Adrenal gland (tissue), 12 donors: Measurements from ENCODE around the gene ADAMTS12. TPM values are rescaled to one million over a fixed set of nuclear protein-coding genes. Genes with fewer than 3 reads are reported as not detected.

Experiments
- DNase-seq, 7 donors: peaks; one replicate each; pipeline ENCODE4 v3.0.0-alpha.2; 2019 to 2020
- H3K27ac ChIP-seq, 5 donors: fragments of 200-600 bp; sonication (generic) in 4 of 5; 1 replicate in 3 of 5; 2 replicates in 2 of 5; pipeline versions ENCODE4 v1.5.1 to v1.8.0; 2016 to 2020; ENCODE audit warnings: mild to moderate bottlenecking in 1 of 5
- H3K27me3 ChIP-seq: fragments of 200-600 bp; 2 replicates; pipeline ENCODE4 v1.8.0; 2021
- H3K36me3 ChIP-seq, 2 donors: fragments of 200-600 bp; replicated peaks in 1 of 2; 1 replicate in 1 of 2; 2 replicates in 1 of 2; pipeline versions ENCODE4 v1.5.1 to v1.8.0; 2018 to 2022
- H3K4me1 ChIP-seq, 2 donors: fragments of 200-600 bp; replicated peaks in 1 of 2; 1 replicate in 1 of 2; 2 replicates in 1 of 2; pipeline versions ENCODE4 v1.5.1 to v1.8.0; 2018 to 2021
- H3K4me3 ChIP-seq, 4 donors: fragments of 200-600 bp; sonication (generic) in 3 of 4; one replicate each; pipeline ENCODE4 v1.5.1; 2016 to 2018
- H3K9me3 ChIP-seq, 3 donors: fragments of 200-600 bp; sonication (generic) in 1 of 3; replicated peaks in 1 of 3; 1 replicate in 2 of 3; 2 replicates in 1 of 3; pipeline versions ENCODE4 v1.5.1 to v1.8.0; 2016 to 2021
- CTCF ChIP-seq, 6 experiments: fragments of 450-650 bp in 4 of 6; fragments of 200-600 bp in 2 of 6; sonication (generic) in 1 of 6; IDR thresholded peaks; 1 replicate in 5 of 6; 2 replicates in 1 of 6; pipeline versions ENCODE4 v1.5.1 to v1.8.0; 2016 to 2021; ENCODE audit warnings: antibody characterized with exemption in 6 of 6, mild to moderate bottlenecking in 2 of 6, moderate library complexity in 1 of 6
- POLR2A ChIP-seq, 2 donors: fragments of 450-650 bp; IDR thresholded peaks; one replicate each; pipeline ENCODE4 v1.6.1; 2017; ENCODE audit warnings: antibody characterized with exemption in 2 of 2, mild to moderate bottlenecking in 2 of 2, moderate library complexity in 1 of 2
- WGBS, 4 donors: extraction: QIAGEN DNeasy Blood & Tissue Kit in 2 of 4; methylation state at CpG; one replicate each; pipeline versions ENCODE4 v1.1.5 to v1.1.7; 2013 to 2017; 5-methylcytosine and 5-hydroxymethylcytosine counted together
- intact Hi-C, 2 donors: fragments of 100-400 bp; cut with DNase I; formaldehyde crosslinking; loops; one replicate each; pipeline versions ENCODE4 v1.14.1 to v1.15.0; 2022 to 2023
- polyA plus RNA-seq, 3 donors: library from polyadenylated mRNA; stranded (reverse); fragments of 200-250 nt in 2 of 3; fragments of 350-450 nt in 1 of 3; fragmentation: Illumina TruSeq in 1 of 3; extraction: RNeasy Lipid Tissue Mini Kit (QIAGEN cat#74804) in 1 of 3; gene quantifications; one replicate each; pipeline ENCODE4 v1.2.3, GENCODE V29; 2013 to 2014
- total RNA-seq, 9 donors: library from RNA; depleted of rRNA in 4 of 9; stranded (reverse); fragments of >200 nt in 4 of 9; fragments of 120-200 nt in 1 of 9; fragmentation: NEBNext Ultra II Directional in 1 of 9; extraction: Animal tissue kit (Norgen Biotek cat#: 25700) in 1 of 9; gene quantifications; one replicate each; pipeline versions ENCODE4 v1.1.0 to v1.2.4, GENCODE V29; 2013 to 2023
- donor health status: healthy with polysubstance abuse.
- donor health status: Bipolar disorder and iron deficiency.
- donor health status: DM: yes; HTN: yes; CAD: no.
- donor health status: DM: no; HTN: no; CAD: no.
- donor health status: DM: no; HTN: no; CAD: no.
- donor health status: DM: yes; HTN: yes; CAD: no.

The ADAMTS12 gene
- total and polyA plus RNA-seq, 12 donors: 1.9 to 76.1 (median 10.5) TPM

DNA sequence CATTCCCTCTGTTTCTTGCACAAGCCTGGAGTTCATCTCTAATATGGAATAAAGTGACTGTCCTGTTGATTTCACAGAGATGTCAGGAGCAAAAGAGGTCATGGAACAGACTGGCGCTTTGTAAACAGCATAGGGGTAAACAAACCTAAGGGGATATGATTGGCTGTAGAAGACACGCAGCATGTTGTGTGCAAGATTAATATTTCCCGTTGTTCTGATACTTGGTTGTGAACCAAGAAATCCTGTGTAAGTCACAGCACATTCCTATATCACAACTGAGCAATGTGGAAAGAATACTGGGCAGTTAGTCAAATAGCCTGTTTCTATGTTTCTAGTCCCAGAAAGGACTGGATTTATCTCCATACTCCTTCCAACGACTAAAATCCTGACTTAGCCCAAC, 3.2 kb downstream of the ADAMTS12 start:
- Histone ChIP-seq H3K27me3 (no peaks in the 10 kb centered on the region), H3K4me1 (peaks cover 0 to 16% of the 10 kb centered on the region in 2 donors), H3K27ac (no peak overlapping the region), H3K4me3 (no peak overlapping the region), H3K36me3 (no peaks in the 10 kb centered on the region), H3K9me3 (no peaks in the 10 kb centered on the region)
- TF ChIP-seq POLR2A (IDR thresholded peaks at IDR 0.05) (no peak), CTCF (IDR thresholded peaks at IDR 0.05) (no peak)
- no peak for DNase-seq
- intact Hi-C loops: loop anchor here in 1 of 2 donors (10.0 kb wide), 1 partner anchor 54 kb away; no protein-coding TSS in a partner anchor
- 61 to 71% (median 61%) methylated on average over 4 of the region's 4 CpGs for WGBS, 4 donors

GRCh38 chr5:33887268-33887667, 4.5 kb downstream of the ADAMTS12 start:
- H3K27me3 ChIP-seq: no peaks in the 10 kb centered on the region
- TF ChIP-seq POLR2A (IDR thresholded peaks at IDR 0.05) (no peak), CTCF (IDR thresholded peaks at IDR 0.05) (no peak)
- no peaks in the 10 kb centered on the region for H3K9me3 ChIP-seq
- no peak overlapping the region for H3K27ac ChIP-seq
- H3K36me3 ChIP-seq: no peaks in the 10 kb centered on the region
- DNase-seq: no peak
- intact Hi-C loops: loop anchor here in 1 of 2 donors (10.0 kb wide), 1 partner anchor 52 kb away; no protein-coding TSS in a partner anchor
- WGBS, 4 donors: 57 to 82% (median 76%) methylated on average over 3 of the region's 3 CpGs
- peaks cover 0 to 16% of the 10 kb centered on the region in 2 donors for H3K4me1 ChIP-seq
- no peak overlapping the region for H3K4me3 ChIP-seq

- intact Hi-C loops: loop anchor here in 1 of 2 donors (10.0 kb wide), 1 partner anchor 51 kb away; no protein-coding TSS in a partner anchor
- WGBS, 4 donors: 64 to 79% (median 66%) methylated on average over 4 of the region's 4 CpGs
- no peaks in the 10 kb centered on the region for H3K27me3 ChIP-seq
- no peaks in the 10 kb centered on the region for H3K36me3 ChIP-seq
- H3K4me3 ChIP-seq: no peak overlapping the region
- no peak overlapping the region for H3K27ac ChIP-seq
- H3K4me1 ChIP-seq: peaks cover 0 to 16% of the 10 kb centered on the region in 2 donors
- TF ChIP-seq POLR2A (IDR thresholded peaks at IDR 0.05) (no peak), CTCF (IDR thresholded peaks at IDR 0.05) (no peak)
- no peaks in the 10 kb centered on the region for H3K9me3 ChIP-seq
- no peak for DNase-seq
Observed at GRCh38 chr5:33886283-33886682, 5.5 kb downstream of the ADAMTS12 start.

DNA sequence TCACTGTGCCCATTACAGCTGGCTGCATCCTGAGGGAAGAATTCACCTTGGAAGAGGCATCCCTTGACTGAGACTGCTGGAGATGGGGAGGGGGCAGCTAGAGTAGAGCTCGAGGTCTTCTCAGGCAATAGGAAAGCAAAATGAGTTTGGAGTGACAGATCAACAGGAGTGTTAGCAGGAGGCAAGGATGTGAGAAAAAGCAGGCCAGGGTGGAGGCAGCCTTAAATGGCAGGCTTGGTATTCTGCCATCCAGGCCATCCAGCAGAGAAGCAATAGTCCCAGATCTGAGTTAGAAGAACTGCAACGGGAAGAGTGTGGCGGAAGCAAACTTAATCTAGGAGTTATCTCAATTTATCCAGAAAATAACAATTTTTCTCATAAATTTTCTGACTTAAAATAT, 6.1 kb downstream of the ADAMTS12 start:
- no peak for TF ChIP-seq CTCF (IDR thresholded peaks at IDR 0.05)
- TF ChIP-seq POLR2A (IDR thresholded peaks at IDR 0.05): no peak
- H3K4me1 ChIP-seq: peaks cover 0 to 16% of the 10 kb centered on the region in 2 donors
- 71 to 88% (median 81%) methylated on average over 3 of the region's 3 CpGs for WGBS, 4 donors

More for the DNA sequence above, 6.1 kb downstream of the ADAMTS12 start:
- Histone ChIP-seq H3K9me3 (no peaks in the 10 kb centered on the region), H3K27me3 (no peaks in the 10 kb centered on the region), H3K36me3 (no peaks in the 10 kb centered on the region), H3K27ac (no peak overlapping the region), H3K4me3 (no peak overlapping the region)
- intact Hi-C loops: loop anchor here in 1 of 2 donors (10.0 kb wide), 1 partner anchor 51 kb away; no protein-coding TSS in a partner anchor
- DNase-seq: no peak
